Skeletal muscle tissue (tissue), 4 donors: ENCODE data around the gene SCLY. TPM values are rescaled to one million over a fixed set of nuclear protein-coding genes. Genes with fewer than 3 reads are reported as not detected.
A peak's percentile ranks its signal among the peaks of the same experiment; 100 is the strongest.
"Not testable (repeated sequence)": the region's sequence is repeated elsewhere in the genome, so short reads cannot be mapped to it uniquely, and the experiment has no call there.

Experiments used
- H3K27ac ChIP-seq: one replicate; pipeline ENCODE4 v1.7.0; 2013; ENCODE audit warnings: mild to moderate bottlenecking, low read depth, low read length, inconsistent platforms
- H3K27me3 ChIP-seq, 3 donors: one replicate each; pipeline ENCODE4 v1.7.0; 2013; ENCODE audit warnings: low read length in 3 of 3; ENCODE audit not compliant: control insufficient read depth in 3 of 3, insufficient read depth in 3 of 3
- H3K36me3 ChIP-seq, 3 donors: one replicate each; pipeline ENCODE4 v1.7.0; 2013; ENCODE audit warnings: low read length in 3 of 3; ENCODE audit not compliant: control insufficient read depth in 3 of 3, insufficient read depth in 3 of 3
- H3K4me1 ChIP-seq, 3 donors: one replicate each; pipeline ENCODE4 v1.7.0; 2013; ENCODE audit warnings: low read length in 3 of 3, mild to moderate bottlenecking in 3 of 3; ENCODE audit not compliant: control insufficient read depth in 3 of 3, insufficient read depth in 3 of 3
- H3K4me3 ChIP-seq, 3 donors: one replicate each; pipeline ENCODE4 v1.7.0; 2013; ENCODE audit warnings: low read length in 3 of 3
- H3K9ac ChIP-seq, 3 donors: one replicate each; pipeline ENCODE4 v1.7.0; 2013; ENCODE audit warnings: low read length in 3 of 3, mild to moderate bottlenecking in 3 of 3, moderate library complexity in 2 of 3, low read depth in 1 of 3
- H3K9me3 ChIP-seq, 3 donors: one replicate each; pipeline ENCODE4 v1.7.0; 2013; ENCODE audit warnings: low read length in 3 of 3; ENCODE audit not compliant: control insufficient read depth in 3 of 3
- total RNA-seq: library from RNA; depleted of rRNA; stranded (reverse); fragments of >200 nt; gene quantifications from one replicate; pipeline ENCODE4 v1.2.3, GENCODE V29; 2014
- donor health status: Osteomylitis.

SCLY gene
- total RNA-seq, 1 donor from 2014 or later = 11.5 TPM

- not testable (repeated sequence) for H3K27ac ChIP-seq, H3K9me3 ChIP-seq, H3K27me3 ChIP-seq, H3K9ac ChIP-seq, H3K4me3 ChIP-seq, H3K36me3 ChIP-seq
- H3K4me1 ChIP-seq = peaks cover 15 to 21% (median 18%) of the 10 kb centered on the region in 3 donors
Observed at GRCh38 chr2:238057696-238058575, 2.9 kb upstream of the SCLY start.

- H3K27me3 ChIP-seq = peaks cover 0 to 2% (median 0%) of the 10 kb centered on the region in 3 donors
- peak overlapping the region in 2 of 3 donors; percentile 77 to 92 for H3K4me3 ChIP-seq
- no peaks in the 10 kb centered on the region for H3K9me3 ChIP-seq
- no peak overlapping the region for H3K9ac ChIP-seq
- no peak overlapping the region for H3K27ac ChIP-seq
- peaks cover 15 to 21% (median 18%) of the 10 kb centered on the region in 3 donors for H3K4me1 ChIP-seq
- peaks cover 0 to 4% (median 0%) of the 10 kb centered on the region in 3 donors for H3K36me3 ChIP-seq
Observed at GRCh38 chr2:238059505-238059904, 1.3 kb upstream of the SCLY start.

- H3K9me3 ChIP-seq = no peaks in the 10 kb centered on the region
- H3K9ac ChIP-seq = peak overlapping the region; percentile 84 to 98 (median 89)
- peak overlapping the region; percentile 91 for H3K27ac ChIP-seq
- H3K36me3 ChIP-seq = peaks cover 0 to 4% (median 0%) of the 10 kb centered on the region in 3 donors
- H3K4me3 ChIP-seq = peak overlapping the region; percentile 77 to 92 (median 84)
- peaks cover 15 to 21% (median 18%) of the 10 kb centered on the region in 3 donors for H3K4me1 ChIP-seq
- peaks cover 0 to 2% (median 0%) of the 10 kb centered on the region in 3 donors for H3K27me3 ChIP-seq
Observed at GRCh38 chr2:238060096-238060541, 682 bp upstream of the SCLY start.

- peaks cover 0 to 11% (median 4%) of the 10 kb centered on the region in 3 donors for H3K36me3 ChIP-seq
- H3K9me3 ChIP-seq = no peaks in the 10 kb centered on the region
- H3K27me3 ChIP-seq = no peaks in the 10 kb centered on the region
- peak overlapping the region; percentile 76 to 85 (median 85) for H3K9ac ChIP-seq
- H3K27ac ChIP-seq = peak overlapping the region; percentile 72
- peaks cover 15 to 21% (median 18%) of the 10 kb centered on the region in 3 donors for H3K4me1 ChIP-seq
- peak overlapping the region; percentile 85 to 91 (median 87) for H3K4me3 ChIP-seq
Observed at GRCh38 chr2:238061315-238062202, 758 bp downstream of the SCLY start.

GRCh38 chr2:238063414-238064189, 2.8 kb downstream of the SCLY start:
- H3K9ac ChIP-seq = no peak overlapping the region
- peaks cover 15 to 21% (median 18%) of the 10 kb centered on the region in 3 donors for H3K4me1 ChIP-seq
- no peak overlapping the region for H3K4me3 ChIP-seq
- no peak overlapping the region for H3K27ac ChIP-seq
- H3K9me3 ChIP-seq = no peaks in the 10 kb centered on the region
- H3K27me3 ChIP-seq = no peaks in the 10 kb centered on the region
- peaks cover 0 to 16% (median 10%) of the 10 kb centered on the region in 3 donors for H3K36me3 ChIP-seq

GRCh38 chr2:238064376-238064775, 3.6 kb downstream of the SCLY start:
- no peaks in the 10 kb centered on the region for H3K27me3 ChIP-seq
- no peak overlapping the region for H3K27ac ChIP-seq
- no peaks in the 10 kb centered on the region for H3K9me3 ChIP-seq
- H3K4me1 ChIP-seq = peaks cover 15 to 19% (median 17%) of the 10 kb centered on the region in 3 donors
- H3K4me3 ChIP-seq = no peak overlapping the region
- no peak overlapping the region for H3K9ac ChIP-seq
- peaks cover 3 to 20% (median 12%) of the 10 kb centered on the region in 3 donors for H3K36me3 ChIP-seq

GRCh38 chr2:238065071-238065846, 4.5 kb downstream of the SCLY start:
- Histone ChIP-seq H3K36me3 (peaks cover 7 to 25% (median 16%) of the 10 kb centered on the region in 3 donors), H3K9ac (no peak overlapping the region), H3K27ac (no peak overlapping the region), H3K4me1 (peaks cover 9 to 10% (median 10%) of the 10 kb centered on the region in 3 donors), H3K4me3 (no peak overlapping the region), H3K27me3 (no peaks in the 10 kb centered on the region), H3K9me3 (no peaks in the 10 kb centered on the region)

GRCh38 chr2:238066218-238066617, 5.4 kb downstream of the SCLY start:
- no peak overlapping the region for H3K9ac ChIP-seq
- no peak overlapping the region for H3K27ac ChIP-seq
- no peaks in the 10 kb centered on the region for H3K27me3 ChIP-seq
- no peaks in the 10 kb centered on the region for H3K9me3 ChIP-seq
- peaks cover 7 to 25% (median 16%) of the 10 kb centered on the region in 3 donors for H3K36me3 ChIP-seq
- H3K4me1 ChIP-seq = peaks cover 7 to 9% (median 7%) of the 10 kb centered on the region in 3 donors
- H3K4me3 ChIP-seq = no peak overlapping the region
